Smooth muscle cell (in vitro differentiated cells): Measurements from ENCODE around the gene GDNF. TPM values are rescaled to one million over a fixed set of nuclear protein-coding genes. Genes with fewer than 3 reads are reported as not detected.
"Not testable (repeated sequence)": the region's sequence is repeated elsewhere in the genome, so short reads cannot be mapped to it uniquely, and the experiment has no call there.

Source experiments
- DNase-seq: peaks from one replicate; lab custom pipeline; 2025; ENCODE audit not compliant: unreplicated experiment; lab: John Stamatoyannopoulos, UW
- H2AFZ ChIP-seq: fragments of 200-600 bp; sonication (generic); 2 replicates; pipeline ENCODE4 v1.6.0; 2016; ENCODE audit warnings: antibody characterized with exemption, low read depth, mild to moderate bottlenecking
- H3F3A ChIP-seq: fragments of 200-600 bp; sonication (generic); 2 replicates; pipeline ENCODE4 v1.6.0; 2017; ENCODE audit warnings: antibody characterized with exemption, low read depth
- H3K27ac ChIP-seq: fragments of 200-600 bp; sonication (generic); 2 replicates; pipeline ENCODE4 v1.5.1; 2016; ENCODE audit warnings: low read depth, mild to moderate bottlenecking
- H3K27me3 ChIP-seq: fragments of 200-600 bp; sonication (generic); 2 replicates; pipeline ENCODE4 v1.6.1; 2016; ENCODE audit warnings: low read depth, mild to moderate bottlenecking
- H3K36me3 ChIP-seq: fragments of 200-600 bp; sonication (generic); 2 replicates; pipeline ENCODE4 v1.5.1; 2016; ENCODE audit warnings: low read depth
- H3K4me1 ChIP-seq: fragments of 200-600 bp; sonication (generic); 2 replicates; pipeline ENCODE4 v1.5.1; 2016; ENCODE audit warnings: low read depth
- H3K4me2 ChIP-seq: fragments of 200-600 bp; sonication (generic); 2 replicates; pipeline ENCODE4 v1.6.0; 2016; ENCODE audit warnings: mild to moderate bottlenecking
- H3K4me3 ChIP-seq: fragments of 200-600 bp; sonication (generic); 2 replicates; pipeline ENCODE4 v1.5.1; 2016; ENCODE audit warnings: mild to moderate bottlenecking
- H3K79me2 ChIP-seq: fragments of 200-600 bp; sonication (generic); 2 replicates; pipeline ENCODE4 v1.6.0; 2016; ENCODE audit warnings: low read depth, mild to moderate bottlenecking
- H3K9ac ChIP-seq: fragments of 200-600 bp; sonication (generic); 2 replicates; pipeline ENCODE4 v1.6.0; 2016; ENCODE audit warnings: low read depth
- H3K9me3 ChIP-seq: fragments of 200-600 bp; sonication (generic); replicated peaks from 2 replicates; pipeline ENCODE4 v1.5.1; 2016; ENCODE audit warnings: low read depth
- H4K20me1 ChIP-seq: fragments of 200-600 bp; sonication (generic); 2 replicates; pipeline ENCODE4 v1.6.0; 2016; ENCODE audit warnings: low read depth
- CTCF ChIP-seq: fragments of 200-600 bp; sonication (generic); IDR thresholded peaks from 2 replicates; pipeline ENCODE4 v1.5.1; 2017; ENCODE audit warnings: borderline replicate concordance, mild to moderate bottlenecking, antibody characterized with exemption; ENCODE audit not compliant: insufficient read depth, poor library complexity, severe bottlenecking
- WGBS: methylation state at CpG from one replicate; pipeline ENCODE4 v1.1.7; 2016; ENCODE audit warnings: low lambda C conversion rate; 5-methylcytosine and 5-hydroxymethylcytosine counted together
- polyA plus RNA-seq: library from polyadenylated mRNA; unstranded; fragments of >200 nt; fragmentation: Nextera tagmentation; extraction: Ambion mirVana; gene quantifications from 2 replicates; pipeline ENCODE4 v1.2.1, GENCODE V29; 2016
- total RNA-seq: library from RNA; depleted of rRNA; stranded (reverse); fragments of >200 nt; gene quantifications from 2 replicates; pipeline ENCODE4 v1.2.3, GENCODE V29; 2014

Gene GDNF
- total and polyA plus RNA-seq, 2 experiments from 2014 or later: 12.9 to 18.8 TPM

DNA sequence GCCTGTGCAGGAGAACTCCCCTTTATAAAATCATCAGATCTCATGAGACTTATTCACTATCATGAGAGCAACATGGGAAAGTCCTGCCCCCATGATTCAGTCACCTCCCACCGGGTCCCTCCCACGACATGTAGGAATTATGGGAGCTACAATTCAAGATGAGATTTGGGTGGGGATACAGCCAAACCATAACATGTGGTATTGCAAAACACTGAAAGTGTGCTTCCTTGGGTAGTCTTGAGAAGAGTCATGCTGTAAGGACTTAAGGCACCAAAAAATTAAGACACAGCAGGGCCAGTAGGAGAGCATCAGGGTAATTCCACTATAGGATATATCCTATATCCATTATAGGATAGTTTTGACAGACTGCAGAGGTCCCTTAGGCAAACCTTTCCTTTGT is 29.4 kb upstream of the GDNF start:
- H2AFZ ChIP-seq: no peak overlapping the region
- no peak for TF ChIP-seq CTCF
- H3K79me2 ChIP-seq: no peaks in the 10 kb centered on the region
- H3K36me3 ChIP-seq: no peaks in the 10 kb centered on the region
- 92% methylated on average over 2 of the region's 2 CpGs for WGBS
- no peaks in the 10 kb centered on the region for H4K20me1 ChIP-seq
- no peak overlapping the region for H3K4me3 ChIP-seq
- H3K27ac ChIP-seq: no peak overlapping the region
- no peak overlapping the region for H3K4me2 ChIP-seq
- no peaks in the 10 kb centered on the region for H3K4me1 ChIP-seq
- no peaks in the 10 kb centered on the region for H3K9me3 ChIP-seq
- no peak overlapping the region for H3K9ac ChIP-seq
- no peaks in the 10 kb centered on the region for H3K27me3 ChIP-seq
- DNase-seq: no peak
- H3F3A ChIP-seq: no peaks in the 10 kb centered on the region

GRCh38 chr5:37867654-37868053 is 27.8 kb upstream of the GDNF start:
- WGBS: 69% methylated on average over 3 of the region's 3 CpGs
- Histone ChIP-seq H3K4me3 (no peak overlapping the region), H3K79me2 (no peaks in the 10 kb centered on the region), H3K27ac (peak overlapping the region; percentile 42), H3K27me3 (no peaks in the 10 kb centered on the region), H2AFZ (no peak overlapping the region), H3K9me3 (no peaks in the 10 kb centered on the region), H3K4me2 (peak overlapping the region; percentile 17), H3K4me1 (no peaks in the 10 kb centered on the region), H3K36me3 (no peaks in the 10 kb centered on the region), H4K20me1 (no peaks in the 10 kb centered on the region), H3F3A (no peaks in the 10 kb centered on the region), H3K9ac (no peak overlapping the region)
- TF ChIP-seq CTCF: no peak
- no peak for DNase-seq

DNA sequence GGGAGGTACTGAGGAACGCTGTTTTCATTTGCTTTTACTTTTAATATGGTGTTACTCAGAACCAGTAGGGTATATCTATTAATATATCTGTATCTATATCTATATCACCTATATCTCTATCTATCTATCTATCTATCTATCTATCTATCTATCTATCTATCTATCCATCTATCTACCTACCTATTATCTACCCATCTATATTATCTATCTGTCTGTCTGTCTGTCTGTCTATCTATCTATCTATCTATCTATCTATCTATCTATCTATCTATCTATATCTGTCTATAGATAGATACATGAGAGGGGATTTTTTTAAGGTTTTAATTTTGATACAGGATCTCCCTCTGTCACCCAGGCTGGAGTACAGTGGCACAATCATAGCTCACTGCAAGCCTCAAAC is 23.1 kb upstream of the GDNF start:
- not testable (repeated sequence) for H4K20me1 ChIP-seq
- WGBS: 100% methylated on average over 1 of the region's 1 CpG

GRCh38 chr5:37860206-37860605 is 20.4 kb upstream of the GDNF start:
- no peak overlapping the region for H2AFZ ChIP-seq
- no peak for TF ChIP-seq CTCF
- no peak for DNase-seq
- H3K79me2 ChIP-seq: no peaks in the 10 kb centered on the region
- H3K4me1 ChIP-seq: no peaks in the 10 kb centered on the region
- no peaks in the 10 kb centered on the region for H4K20me1 ChIP-seq
- no peak overlapping the region for H3K4me2 ChIP-seq
- no peak overlapping the region for H3K9ac ChIP-seq
- H3K9me3 ChIP-seq: no peaks in the 10 kb centered on the region
- H3K27ac ChIP-seq: no peak overlapping the region
- H3F3A ChIP-seq: no peaks in the 10 kb centered on the region
- H3K27me3 ChIP-seq: no peaks in the 10 kb centered on the region
- WGBS: 80% methylated on average over 3 of the region's 3 CpGs
- H3K4me3 ChIP-seq: no peak overlapping the region
- H3K36me3 ChIP-seq: no peaks in the 10 kb centered on the region

More for the DNA sequence above, 23.1 kb upstream of the GDNF start:
- H3F3A ChIP-seq, H3K4me3 ChIP-seq, DNase-seq, H3K36me3 ChIP-seq, H3K27ac ChIP-seq, H2AFZ ChIP-seq, H3K4me1 ChIP-seq, H3K27me3 ChIP-seq, H3K79me2 ChIP-seq, H3K9me3 ChIP-seq, H3K4me2 ChIP-seq, H3K9ac ChIP-seq: not testable (repeated sequence)
